Stimulated activated naive CD8-positive, alpha-beta T cell treated with anti-CD3 and anti-CD28 coated beads, Interleukin-15, amount 100 ng/mL, for 72 hours (primary cell): Measurements from ENCODE around the gene NHLRC1.

Experiments
- ATAC-seq: fragments of 150-1000 bp; cut with Tn5 transposase; 2 replicates; pipeline ENCODE4 v1.10.0; 2021; ENCODE audit warnings: mild to moderate bottlenecking, moderate library complexity
- DNase-seq, 2 donors: peaks; one replicate each; pipeline ENCODE4 v3.0.0; 2021 to 2022
- H3K27ac Mint-ChIP-seq, 2 donors: one replicate each; pipeline ENCODE4 v1.8.0; 2022; ENCODE audit warnings: mild to moderate bottlenecking in 2 of 2, mixed read lengths in 2 of 2, moderate library complexity in 2 of 2
- H3K27me3 Mint-ChIP-seq: one replicate; pipeline ENCODE4 v1.8.0; 2022; ENCODE audit warnings: mixed read lengths
- H3K4me1 Mint-ChIP-seq: one replicate; pipeline ENCODE4 v1.8.0; 2022; ENCODE audit warnings: mild to moderate bottlenecking, mixed read lengths
- H3K4me3 Mint-ChIP-seq, 2 donors: one replicate each; pipeline ENCODE4 v1.8.0; 2022; ENCODE audit warnings: mild to moderate bottlenecking in 2 of 2, mixed read lengths in 2 of 2, moderate library complexity in 1 of 2
- H3K9me3 Mint-ChIP-seq, 2 donors: one replicate each; pipeline ENCODE4 v1.8.0; 2022; ENCODE audit warnings: mixed read lengths in 2 of 2

Gene NHLRC1

GRCh38 chr6:18110162-18110561, 12.3 kb downstream of the NHLRC1 start:
- DNase-seq (no peak), ATAC-seq (no peak)
- H3K27me3 Mint-ChIP-seq: peaks cover 66% of the 10 kb centered on the region
- no peak overlapping the region for H3K27ac Mint-ChIP-seq
- peaks cover 8 to 23% of the 10 kb centered on the region in 2 donors for H3K9me3 Mint-ChIP-seq
- peaks cover 11% of the 10 kb centered on the region for H3K4me1 Mint-ChIP-seq
- no peak overlapping the region for H3K4me3 Mint-ChIP-seq

GRCh38 chr6:18107061-18107460, 15.4 kb downstream of the NHLRC1 start:
- peaks cover 8 to 16% of the 10 kb centered on the region in 2 donors for H3K9me3 Mint-ChIP-seq
- peaks cover 66% of the 10 kb centered on the region for H3K27me3 Mint-ChIP-seq
- ATAC-seq (no peak), DNase-seq (no peak)
- no peak overlapping the region for H3K4me3 Mint-ChIP-seq
- H3K27ac Mint-ChIP-seq: no peak overlapping the region
- no peaks in the 10 kb centered on the region for H3K4me1 Mint-ChIP-seq

- Mint-ChIP-seq H3K9me3 (peaks cover 8 to 16% of the 10 kb centered on the region in 2 donors), H3K27me3 (peaks cover 57% of the 10 kb centered on the region), H3K4me3 (no peak overlapping the region), H3K27ac (no peak overlapping the region), H3K4me1 (no peaks in the 10 kb centered on the region)
- ATAC-seq (no peak), DNase-seq (no peak)
Observed at GRCh38 chr6:18102783-18103509, 19.5 kb downstream of the NHLRC1 start.

- no peak overlapping the region for H3K27ac Mint-ChIP-seq
- H3K4me1 Mint-ChIP-seq: no peaks in the 10 kb centered on the region
- peaks cover 57% of the 10 kb centered on the region for H3K27me3 Mint-ChIP-seq
- DNase-seq (no peak), ATAC-seq (no peak)
- peaks cover 8 to 11% of the 10 kb centered on the region in 2 donors for H3K9me3 Mint-ChIP-seq
- no peak overlapping the region for H3K4me3 Mint-ChIP-seq
Observed at GRCh38 chr6:18101873-18102272, 20.6 kb downstream of the NHLRC1 start.

GRCh38 chr6:18101271-18101670, 21.2 kb downstream of the NHLRC1 start:
- H3K9me3 Mint-ChIP-seq: peaks cover 8 to 9% of the 10 kb centered on the region in 2 donors
- ATAC-seq (no peak), DNase-seq (no peak)
- H3K4me1 Mint-ChIP-seq: no peaks in the 10 kb centered on the region
- H3K4me3 Mint-ChIP-seq: no peak overlapping the region
- no peak overlapping the region for H3K27ac Mint-ChIP-seq
- peaks cover 57% of the 10 kb centered on the region for H3K27me3 Mint-ChIP-seq

- peaks cover 0 to under 1% of the 10 kb centered on the region in 2 donors for H3K9me3 Mint-ChIP-seq
- H3K27ac Mint-ChIP-seq: no peak overlapping the region
- no peak for ATAC-seq
- peaks cover 47% of the 10 kb centered on the region for H3K27me3 Mint-ChIP-seq
- H3K4me3 Mint-ChIP-seq: no peak overlapping the region
- no peaks in the 10 kb centered on the region for H3K4me1 Mint-ChIP-seq
- no peak for DNase-seq
Observed at GRCh38 chr6:18100296-18100695, 22.2 kb downstream of the NHLRC1 start.

GRCh38 chr6:18099511-18099910, 23.0 kb downstream of the NHLRC1 start:
- ATAC-seq (no peak), DNase-seq (no peak)
- Mint-ChIP-seq H3K4me1 (no peaks in the 10 kb centered on the region), H3K9me3 (no peaks in the 10 kb centered on the region), H3K27me3 (peaks cover 39% of the 10 kb centered on the region), H3K4me3 (no peak overlapping the region), H3K27ac (no peak overlapping the region)

- DNase-seq (no peak), ATAC-seq (no peak)
- H3K4me1 Mint-ChIP-seq: no peaks in the 10 kb centered on the region
- peaks cover 0 to 1% of the 10 kb centered on the region in 2 donors for H3K9me3 Mint-ChIP-seq
- no peak overlapping the region for H3K4me3 Mint-ChIP-seq
- H3K27me3 Mint-ChIP-seq: peaks cover 17% of the 10 kb centered on the region
- H3K27ac Mint-ChIP-seq: no peak overlapping the region
Observed at GRCh38 chr6:18096423-18096822, 26.1 kb downstream of the NHLRC1 start.

- Mint-ChIP-seq H3K4me3 (no peak overlapping the region), H3K4me1 (no peaks in the 10 kb centered on the region), H3K27ac (no peak overlapping the region), H3K9me3 (peaks cover 10 to 27% of the 10 kb centered on the region in 2 donors), H3K27me3 (peaks cover 29% of the 10 kb centered on the region)
- DNase-seq (no peak), ATAC-seq (no peak)
Observed at GRCh38 chr6:18091382-18091781, 31.1 kb downstream of the NHLRC1 start.

GRCh38 chr6:18090349-18090786, 32.1 kb downstream of the NHLRC1 start:
- H3K4me1 Mint-ChIP-seq: no peaks in the 10 kb centered on the region
- peaks cover 33% of the 10 kb centered on the region for H3K27me3 Mint-ChIP-seq
- no peak for DNase-seq
- H3K4me3 Mint-ChIP-seq: no peak overlapping the region
- no peak overlapping the region for H3K27ac Mint-ChIP-seq
- ATAC-seq: no peak
- H3K9me3 Mint-ChIP-seq: peaks cover 10 to 27% of the 10 kb centered on the region in 2 donors

GRCh38 chr6:18088419-18089296, 33.8 kb downstream of the NHLRC1 start:
- DNase-seq (no peak), ATAC-seq (no peak)
- Mint-ChIP-seq H3K4me3 (no peak overlapping the region), H3K27ac (no peak overlapping the region), H3K4me1 (no peaks in the 10 kb centered on the region), H3K27me3 (peaks cover 40% of the 10 kb centered on the region), H3K9me3 (peaks cover 10 to 33% of the 10 kb centered on the region in 2 donors)

- Mint-ChIP-seq H3K27ac (no peak overlapping the region), H3K4me3 (no peak overlapping the region), H3K9me3 (peaks cover 10 to 33% of the 10 kb centered on the region in 2 donors), H3K27me3 (peaks cover 41% of the 10 kb centered on the region), H3K4me1 (no peaks in the 10 kb centered on the region)
- ATAC-seq: no peak
- no peak for DNase-seq
Observed at GRCh38 chr6:18087396-18088165, 34.9 kb downstream of the NHLRC1 start.

GRCh38 chr6:18081025-18081668, 41.3 kb downstream of the NHLRC1 start:
- Mint-ChIP-seq H3K27me3 (peaks cover 47% of the 10 kb centered on the region), H3K27ac (no peak overlapping the region), H3K4me1 (no peaks in the 10 kb centered on the region), H3K4me3 (no peak overlapping the region), H3K9me3 (peaks cover 5 to 15% of the 10 kb centered on the region in 2 donors)
- no peak for DNase-seq
- no peak for ATAC-seq

GRCh38 chr6:18080544-18080943, 41.9 kb downstream of the NHLRC1 start:
- Mint-ChIP-seq H3K27me3 (peaks cover 46% of the 10 kb centered on the region), H3K4me1 (no peaks in the 10 kb centered on the region), H3K4me3 (no peak overlapping the region), H3K27ac (peak overlapping the region; percentile 13 to 75), H3K9me3 (peaks cover 9 to 20% of the 10 kb centered on the region in 2 donors)
- no peak for ATAC-seq
- no peak for DNase-seq

- ATAC-seq (no peak), DNase-seq (no peak)
- Mint-ChIP-seq H3K27ac (no peak overlapping the region), H3K9me3 (peaks cover 11 to 22% of the 10 kb centered on the region in 2 donors), H3K4me1 (no peaks in the 10 kb centered on the region), H3K27me3 (peaks cover 38% of the 10 kb centered on the region), H3K4me3 (no peak overlapping the region)
Observed at GRCh38 chr6:18078866-18079265, 43.6 kb downstream of the NHLRC1 start.
